Left cardiac atrium (tissue), 4 donors: Measurements from ENCODE around the gene ANTXR2. TPM values are rescaled to one million over a fixed set of nuclear protein-coding genes. Genes with fewer than 3 reads are reported as not detected.
A peak's percentile ranks its signal among the peaks of the same experiment; 100 is the strongest.
"Not testable (repeated sequence)": the region's sequence is repeated elsewhere in the genome, so short reads cannot be mapped to it uniquely, and the experiment has no call there.

Source experiments
- ATAC-seq, 2 donors: fragments of 200-7000 bp; cut with Tn5 transposase; one replicate each; pipeline ENCODE4 v1.9.1; 2020; ENCODE audit warnings: mild to moderate bottlenecking in 2 of 2, moderate library complexity in 2 of 2
- DNase-seq: peaks from one replicate; pipeline ENCODE4 v3.0.0-alpha.2; 2020
- intact Hi-C, 2 donors: fragments of 100-400 bp; cut with DNase I; formaldehyde crosslinking; loops; one replicate each; pipeline versions ENCODE4 v1.14.1 to v1.15.1; 2022 to 2023
- total RNA-seq, 2 donors: library from RNA; stranded (reverse); fragmentation: NEBNext Ultra II Directional; extraction: Animal tissue kit (Norgen Biotek cat#: 25700); gene quantifications; one replicate each; pipeline ENCODE4 v1.2.1, GENCODE V29; 2021
- donor health status: DM: no; HTN: yes; CAD: no.
- donor health status: DM: no; HTN: yes; CAD: no; lungs with severe emphysema.
- donor health status: DM: yes; HTN: yes; CAD: no.
- donor health status: Dilated cardiomyopathy.

Gene ANTXR2
- total RNA-seq, 2 donors from 2014 or later: 39.3 to 49.8 TPM

GRCh38 chr4:79900182-79900581, 172.8 kb downstream of the ANTXR2 start:
- intact Hi-C loops: no loop called here
- ATAC-seq (no peak), DNase-seq (no peak)

- ATAC-seq: no peak
- no peak for DNase-seq
- intact Hi-C loops: no loop called here
These were observed 173.5 kb downstream of the ANTXR2 start for GRCh38 chr4:79899481-79899880.

- intact Hi-C loops: no loop called here
- DNase-seq (no peak), ATAC-seq (no peak)
These were observed 175.0 kb downstream of the ANTXR2 start for GRCh38 chr4:79898055-79898454.

- DNase-seq (no peak), ATAC-seq (peak in 1 of 2 donors; percentile 19)
- intact Hi-C loops: no loop called here
These were observed 175.9 kb downstream of the ANTXR2 start for GRCh38 chr4:79897174-79897573.

- no peak for ATAC-seq
- no peak for DNase-seq
- intact Hi-C loops: no loop called here
These were observed 179.6 kb downstream of the ANTXR2 start for GRCh38 chr4:79893456-79893855.

GRCh38 chr4:79889026-79889425, 184.0 kb downstream of the ANTXR2 start:
- intact Hi-C loops, DNase-seq, ATAC-seq: not testable (repeated sequence)

- ATAC-seq: no peak
- no peak for DNase-seq
- intact Hi-C loops: no loop called here
These were observed 186.5 kb downstream of the ANTXR2 start for GRCh38 chr4:79886557-79886956.

- no peak for ATAC-seq
- intact Hi-C loops: no loop called here
- no peak for DNase-seq
These were observed 187.0 kb downstream of the ANTXR2 start for GRCh38 chr4:79886021-79886420.

- no peak for ATAC-seq
- intact Hi-C loops: no loop called here
These were observed 189.7 kb downstream of the ANTXR2 start for GRCh38 chr4:79883290-79883689.

GRCh38 chr4:79882806-79883205, 190.2 kb downstream of the ANTXR2 start:
- intact Hi-C loops: no loop called here
- ATAC-seq: no peak
- no peak for DNase-seq

More at GRCh38 chr4:79883290-79883689, 189.7 kb downstream of the ANTXR2 start:
- DNase-seq: no peak

- no peak for ATAC-seq
These were observed 191.6 kb downstream of the ANTXR2 start for GRCh38 chr4:79881407-79881806.

GRCh38 chr4:79877511-79877910, 195.5 kb downstream of the ANTXR2 start:
- DNase-seq: no peak
- no peak for ATAC-seq
- intact Hi-C loops: no loop called here

More at GRCh38 chr4:79881407-79881806, 191.6 kb downstream of the ANTXR2 start:
- no peak for DNase-seq
- intact Hi-C loops: no loop called here

- intact Hi-C loops: no loop called here
- DNase-seq (no peak), ATAC-seq (no peak)
These were observed 197.6 kb downstream of the ANTXR2 start for GRCh38 chr4:79875344-79875899.

- ATAC-seq: no peak
- intact Hi-C loops: no loop called here
- DNase-seq: no peak
These were observed 198.8 kb downstream of the ANTXR2 start for GRCh38 chr4:79874197-79874596.

- ATAC-seq: no peak
- no peak for DNase-seq
- intact Hi-C loops: no loop called here
These were observed 200.3 kb downstream of the ANTXR2 start for GRCh38 chr4:79872738-79873137.

GRCh38 chr4:79871961-79872360, 201.1 kb downstream of the ANTXR2 start:
- DNase-seq: no peak
- no peak for ATAC-seq
- intact Hi-C loops: no loop called here

- intact Hi-C loops: no loop called here
- DNase-seq (no peak), ATAC-seq (no peak)
These were observed 203.3 kb downstream of the ANTXR2 start for GRCh38 chr4:79869597-79870237.

GRCh38 chr4:79865201-79865597, 207.8 kb downstream of the ANTXR2 start:
- ATAC-seq: no peak
- intact Hi-C loops: no loop called here
- no peak for DNase-seq

- intact Hi-C loops: no loop called here
- ATAC-seq (no peak), DNase-seq (no peak)
These were observed 208.4 kb downstream of the ANTXR2 start for GRCh38 chr4:79864500-79865200.

GRCh38 chr4:79863333-79863732, 209.7 kb downstream of the ANTXR2 start:
- ATAC-seq (no peak), DNase-seq (no peak)
- intact Hi-C loops: no loop called here

- intact Hi-C loops: no loop called here
- ATAC-seq: peak in 1 of 2 donors; percentile 65
- no peak for DNase-seq
These were observed 210.2 kb downstream of the ANTXR2 start for GRCh38 chr4:79862821-79863220.
